ENCODE data around the gene HSP90AB1. TPM values are rescaled to one million over a fixed set of nuclear protein-coding genes. Genes with fewer than 3 reads are reported as not detected.

The HSP90AB1 gene
- total RNA-seq = 710 and 741 TPM in 2 replicates

GRCh38 chr6:44246663-44247337, at the start of gene HSP90AB1:
Gene HSP90AB1, plus strand, starts transcription at chr6:44247101. Its CDS starts 1,529 bp downstream, at chr6:44248630.

GRCh38 chr6:44216677-44217331, 30.1 kb upstream of the HSP90AB1 start, which contains the start of gene MYMX:
Gene MYMX, plus strand, starts transcription at chr6:44216926. Its CDS starts 546 bp downstream, at chr6:44217472.

GRCh38 chr6:44223319-44224028, 23.4 kb upstream of the HSP90AB1 start, which contains the start of gene SLC29A1:
Gene SLC29A1, plus strand, starts transcription at chr6:44223595. Its CDS starts 3,719 bp downstream, at chr6:44227314.

GRCh38 chr6:44257025-44257752, 10.3 kb downstream of the HSP90AB1 start, which contains the start of gene SLC35B2:
Gene SLC35B2, minus strand, starts transcription at chr6:44257528. Its CDS starts 118 bp downstream, at chr6:44257410.

GRCh38 chr6:44265007-44265721, 18.3 kb downstream of the HSP90AB1 start, which contains the start of gene NFKBIE:
Gene NFKBIE, minus strand, starts transcription at chr6:44265551. Its CDS starts 205 bp downstream, at chr6:44265346.

GRCh38 chr6:44269921-44270525, 23.1 kb downstream of the HSP90AB1 start, which contains the start of gene TMEM151B:
Gene TMEM151B, plus strand, starts transcription at chr6:44270450. Its CDS starts 293 bp downstream, at chr6:44270743.

Other genes with a start within 250 kb of the HSP90AB1 start
- 60.2 and 68.4 TPM in 2 replicates for gene MRPL14, start 119.6 kb upstream of the HSP90AB1 start, total RNA-seq
- 19.4 and 23.9 TPM in 2 replicates for gene TMEM63B, start 119.5 kb upstream of the HSP90AB1 start, total RNA-seq
- 0.94 and 1.9 TPM in 2 replicates for gene CAPN11, start 88.3 kb upstream of the HSP90AB1 start, total RNA-seq
- 0.18 TPM in 1 of 2 replicates, not detected in the other for gene MYMX, start 30.2 kb upstream of the HSP90AB1 start, total RNA-seq
- 63.9 and 75.7 TPM in 2 replicates for gene SLC29A1, start 23.5 kb upstream of the HSP90AB1 start, total RNA-seq
- 41.6 and 45.5 TPM in 2 replicates for gene SLC35B2, start 10.4 kb downstream of the HSP90AB1 start, total RNA-seq
- 9.2 and 10.6 TPM in 2 replicates for gene NFKBIE, start 18.4 kb downstream of the HSP90AB1 start, total RNA-seq
- 0.54 TPM in 1 of 2 replicates, not detected in the other for gene TMEM151B, start 23.3 kb downstream of the HSP90AB1 start, total RNA-seq
- 21.3 and 22.0 TPM in 2 replicates for gene AARS2, start 66.2 kb downstream of the HSP90AB1 start, total RNA-seq
- gene SPATS1, start 95.5 kb downstream of the HSP90AB1 start, total RNA-seq = not detected in 2 replicates
- 21.0 and 23.7 TPM in 2 replicates for gene CDC5L, start 140.6 kb downstream of the HSP90AB1 start, total RNA-seq